Esophagus squamous epithelium (tissue), 5 donors: Measurements from ENCODE around the gene RPS19BP1. TPM values are rescaled to one million over a fixed set of nuclear protein-coding genes. Genes with fewer than 3 reads are reported as not detected.

Source experiments
- DNase-seq: peaks from one replicate; lab custom pipeline; 2025; lab: John Stamatoyannopoulos, UW
- H3K27ac ChIP-seq, 4 donors: fragments of 200-600 bp; sonication (generic); one replicate each; pipeline ENCODE4 v1.5.1; 2016 to 2019; ENCODE audit warnings: mild to moderate bottlenecking in 1 of 4
- H3K27me3 ChIP-seq, 4 donors: fragments of 200-600 bp; sonication (generic); 1 replicate in 3 of 4; 2 replicates in 1 of 4; pipeline versions ENCODE4 v1.5.1 to v1.6.0; 2017 to 2021; ENCODE audit warnings: antibody characterized with exemption in 1 of 4
- H3K36me3 ChIP-seq, 3 donors: fragments of 200-600 bp; sonication (generic); one replicate each; pipeline ENCODE4 v1.5.1; 2016 to 2019
- H3K4me1 ChIP-seq, 3 donors: fragments of 200-600 bp; sonication (generic); one replicate each; pipeline ENCODE4 v1.5.1; 2017 to 2019
- H3K4me3 ChIP-seq, 4 donors: fragments of 200-600 bp; sonication (generic); 1 replicate in 3 of 4; 2 replicates in 1 of 4; pipeline ENCODE4 v1.5.1; 2016 to 2019; ENCODE audit warnings: mild to moderate bottlenecking in 2 of 4, moderate library complexity in 1 of 4
- H3K9me3 ChIP-seq, 3 donors: fragments of 200-600 bp; sonication (generic); one replicate each; pipeline ENCODE4 v1.5.1; 2016 to 2019
- POLR2A ChIP-seq, 4 donors: fragments of 450-650 bp; IDR thresholded peaks; one replicate each; pipeline ENCODE4 v1.6.1; 2017; ENCODE audit warnings: antibody characterized with exemption in 4 of 4, mild to moderate bottlenecking in 4 of 4, moderate library complexity in 3 of 4
- WGBS, 2 donors: methylation state at CpG; one replicate each; pipeline ENCODE4 v1.1.5; 2018; 5-methylcytosine and 5-hydroxymethylcytosine counted together
- intact Hi-C: fragments of 100-400 bp; cut with DNase I; formaldehyde crosslinking; loops from one replicate; pipeline ENCODE4 v1.15.0; 2022
- total RNA-seq, 4 donors: library from RNA; depleted of rRNA; stranded (reverse); fragments of >200 nt; gene quantifications; one replicate each; pipeline ENCODE4 v1.1.0, GENCODE V29; 2016
- TF ChIP-seq, protein P1 (sequence below), 6 experiments: fragments of 450-650 bp in 4 of 6; fragments of 200-600 bp in 2 of 6; sonication (generic) in 2 of 6; IDR thresholded peaks; one replicate each; pipeline ENCODE4 v1.5.1; 2016 to 2019; ENCODE audit warnings: antibody characterized with exemption in 6 of 6, mild to moderate bottlenecking in 4 of 6, moderate library complexity in 4 of 6
- donor health status: DM: yes; HTN: yes; CAD: no.

RPS19BP1 gene
- total RNA-seq, 4 donors from 2014 or later: 70.9 to 109 (median 88.1) TPM

GRCh38 chr22:39560127-39560526 lies 27.6 kb upstream of the RPS19BP1 start:
- Histone ChIP-seq H3K4me1 (peaks cover 8 to 23% (median 11%) of the 10 kb centered on the region in 3 donors), H3K9me3 (no peaks in the 10 kb centered on the region), H3K27me3 (peaks cover 5 to 93% (median 16%) of the 10 kb centered on the region in 4 donors), H3K27ac (no peak overlapping the region), H3K36me3 (no peaks in the 10 kb centered on the region), H3K4me3 (no peak overlapping the region)
- no peak for DNase-seq
- 25 to 51% methylated on average over 6 of the region's 6 CpGs for WGBS, 2 donors
- TF ChIP-seq POLR2A (IDR thresholded peaks at IDR 0.05): no peak
- TF ChIP-seq, protein P1, sequence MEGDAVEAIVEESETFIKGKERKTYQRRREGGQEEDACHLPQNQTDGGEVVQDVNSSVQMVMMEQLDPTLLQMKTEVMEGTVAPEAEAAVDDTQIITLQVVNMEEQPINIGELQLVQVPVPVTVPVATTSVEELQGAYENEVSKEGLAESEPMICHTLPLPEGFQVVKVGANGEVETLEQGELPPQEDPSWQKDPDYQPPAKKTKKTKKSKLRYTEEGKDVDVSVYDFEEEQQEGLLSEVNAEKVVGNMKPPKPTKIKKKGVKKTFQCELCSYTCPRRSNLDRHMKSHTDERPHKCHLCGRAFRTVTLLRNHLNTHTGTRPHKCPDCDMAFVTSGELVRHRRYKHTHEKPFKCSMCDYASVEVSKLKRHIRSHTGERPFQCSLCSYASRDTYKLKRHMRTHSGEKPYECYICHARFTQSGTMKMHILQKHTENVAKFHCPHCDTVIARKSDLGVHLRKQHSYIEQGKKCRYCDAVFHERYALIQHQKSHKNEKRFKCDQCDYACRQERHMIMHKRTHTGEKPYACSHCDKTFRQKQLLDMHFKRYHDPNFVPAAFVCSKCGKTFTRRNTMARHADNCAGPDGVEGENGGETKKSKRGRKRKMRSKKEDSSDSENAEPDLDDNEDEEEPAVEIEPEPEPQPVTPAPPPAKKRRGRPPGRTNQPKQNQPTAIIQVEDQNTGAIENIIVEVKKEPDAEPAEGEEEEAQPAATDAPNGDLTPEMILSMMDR (IDR thresholded peaks at IDR 0.05): no peak
- intact Hi-C loops: no loop called here

- H3K27me3 ChIP-seq: peaks cover 5 to 92% (median 16%) of the 10 kb centered on the region in 4 donors
- no peak overlapping the region for H3K4me3 ChIP-seq
- H3K27ac ChIP-seq: no peak overlapping the region
- no peaks in the 10 kb centered on the region for H3K36me3 ChIP-seq
- intact Hi-C loops: no loop called here
- DNase-seq: no peak
- peaks cover 8 to 23% (median 11%) of the 10 kb centered on the region in 3 donors for H3K4me1 ChIP-seq
- 51 to 54% methylated on average over 4 to 5 of the region's 11 CpGs for WGBS, 2 donors
- TF ChIP-seq, protein P1 (IDR thresholded peaks at IDR 0.05): peak in 4 of 6 experiments; percentile 21 to 42 (median 24)
- no peak for TF ChIP-seq POLR2A (IDR thresholded peaks at IDR 0.05)
- no peaks in the 10 kb centered on the region for H3K9me3 ChIP-seq
These were observed 27.0 kb upstream of the RPS19BP1 start for GRCh38 chr22:39559456-39560105.

GRCh38 chr22:39558950-39559349 lies 26.4 kb upstream of the RPS19BP1 start:
- Histone ChIP-seq H3K4me3 (no peak overlapping the region), H3K9me3 (no peaks in the 10 kb centered on the region), H3K27me3 (peaks cover 5 to 92% (median 16%) of the 10 kb centered on the region in 4 donors), H3K4me1 (peaks cover 8 to 23% (median 11%) of the 10 kb centered on the region in 3 donors), H3K27ac (no peak overlapping the region), H3K36me3 (no peaks in the 10 kb centered on the region)
- intact Hi-C loops: no loop called here
- no peak for DNase-seq
- WGBS, 2 donors: 100% methylated on average over 1 of the region's 14 CpGs; no CpG with 5 or more reads in 1 of the 2 donors
- TF ChIP-seq, protein P1 (IDR thresholded peaks at IDR 0.05): no peak
- no peak for TF ChIP-seq POLR2A (IDR thresholded peaks at IDR 0.05)

DNA sequence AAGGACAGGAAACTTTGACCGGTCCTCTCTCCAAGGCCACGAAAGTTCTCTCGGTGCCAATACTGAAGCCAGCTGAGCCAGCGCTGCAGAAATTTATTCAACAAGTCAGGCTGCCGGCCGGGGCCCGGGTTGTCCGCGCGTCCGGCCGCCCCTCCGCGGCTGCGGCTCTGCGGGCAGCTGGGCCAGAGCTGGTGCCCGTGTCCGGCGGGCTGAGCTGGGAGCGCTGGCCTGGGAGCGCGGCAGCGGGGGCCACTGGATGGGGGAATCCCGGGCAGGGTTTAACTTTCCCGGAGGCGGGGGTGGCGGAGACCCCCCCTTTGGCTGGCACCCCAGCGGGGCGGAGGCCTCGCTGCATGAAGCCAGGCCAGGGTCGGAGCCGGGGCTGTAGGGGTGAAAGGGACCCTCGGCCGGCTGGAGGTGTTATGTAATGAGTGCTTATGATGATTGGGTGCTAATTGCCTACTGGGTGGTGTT lies 25.7 kb upstream of the RPS19BP1 start:
- Histone ChIP-seq H3K4me3 (peak overlapping the region in 2 of 4 donors; percentile 40 to 62), H3K36me3 (no peaks in the 10 kb centered on the region), H3K4me1 (peaks cover 8 to 23% (median 11%) of the 10 kb centered on the region in 3 donors), H3K27ac (no peak overlapping the region), H3K9me3 (no peaks in the 10 kb centered on the region), H3K27me3 (peaks cover 5 to 91% (median 16%) of the 10 kb centered on the region in 4 donors)
- TF ChIP-seq POLR2A (IDR thresholded peaks at IDR 0.05): no peak
- TF ChIP-seq, protein P1 (IDR thresholded peaks at IDR 0.05): no peak
- WGBS, 2 donors: 16% methylated on average over 5 of the region's 34 CpGs; no CpG with 5 or more reads in 1 of the 2 donors
- intact Hi-C loops: no loop called here
- DNase-seq: no peak
